WTC11 (cell line): ENCODE measurements around the gene RNF222. TPM values are rescaled to one million over a fixed set of nuclear protein-coding genes. Genes with fewer than 3 reads are reported as not detected.

Experiments
- ATAC-seq: fragments of 200-7000 bp; cut with Tn5 transposase; 2 replicates; pipeline ENCODE4 v1.10.0; 2021; ENCODE audit warnings: mild to moderate bottlenecking, moderate library complexity
- CTCF ChIA-PET: fragments of 300-600 bp; sonication (Branson Sonifier 250); formaldehyde crosslinking; loops from one replicate; lab custom pipeline; 2021; ENCODE audit warnings: antibody characterized with exemption; lab: Charles Lee
- POLR2A ChIA-PET: fragments of 350-600 bp; sonication (Branson Sonifier 250); formaldehyde crosslinking; loops from one replicate; lab custom pipeline; 2021; ENCODE audit warnings: antibody characterized with exemption; lab: Charles Lee
- DNase-seq: peaks from one replicate; pipeline ENCODE4 v3.0.0; 2021; ENCODE audit warnings: low spot score
- H3K27ac Mint-ChIP-seq: 2 replicates; pipeline ENCODE4 v1.8.0; 2021; ENCODE audit warnings: mixed read lengths
- H3K27me3 Mint-ChIP-seq: 2 replicates; pipeline ENCODE4 v1.8.0; 2021; ENCODE audit warnings: low read depth, mild to moderate bottlenecking, moderate library complexity, mixed read lengths
- H3K36me3 Mint-ChIP-seq: 2 replicates; pipeline ENCODE4 v1.8.0; 2021; ENCODE audit warnings: mixed read lengths
- H3K4me1 Mint-ChIP-seq: 2 replicates; pipeline ENCODE4 v1.8.0; 2022; ENCODE audit warnings: mixed read lengths
- H3K4me3 Mint-ChIP-seq: 2 replicates; pipeline ENCODE4 v1.8.0; 2021; ENCODE audit warnings: mild to moderate bottlenecking, moderate library complexity, mixed read lengths
- H3K9me3 Mint-ChIP-seq: 2 replicates; pipeline ENCODE4 v1.8.0; 2021; ENCODE audit warnings: mixed read lengths
- CREM ChIP-seq: sonication (generic); formaldehyde crosslinking; IDR thresholded peaks from 2 replicates; pipeline ENCODE4 v1.8.1; 2022; ENCODE audit warnings: mild to moderate bottlenecking, missing genetic modification reagents, moderate library complexity
- EMX1 ChIP-seq: fragments of 250-450 bp; sonication (Bioruptor Pico); IDR thresholded peaks from 2 replicates; pipeline ENCODE4 v1.8.0; 2021; ENCODE audit warnings: mild to moderate bottlenecking
- FOXK1 ChIP-seq: sonication (generic); formaldehyde crosslinking; IDR thresholded peaks from 2 replicates; pipeline ENCODE4 v1.8.0; 2022; ENCODE audit warnings: mild to moderate bottlenecking, moderate library complexity, missing genetic modification reagents
- JUN ChIP-seq: sonication (generic); formaldehyde crosslinking; IDR thresholded peaks from 2 replicates; pipeline ENCODE4 v1.8.0; 2023; ENCODE audit warnings: mild to moderate bottlenecking, missing genetic modification reagents
- NFATC4 ChIP-seq: fragments of 250-450 bp; sonication (Bioruptor Pico); IDR thresholded peaks from 2 replicates; pipeline ENCODE4 v1.9.0; 2021; ENCODE audit warnings: mild to moderate bottlenecking
- NR1H2 ChIP-seq: sonication (generic); formaldehyde crosslinking; IDR thresholded peaks from 2 replicates; pipeline ENCODE4 v1.9.0; 2021; ENCODE audit warnings: mild to moderate bottlenecking, moderate library complexity, missing genetic modification reagents
- NR2C2 ChIP-seq: sonication (generic); formaldehyde crosslinking; IDR thresholded peaks from 2 replicates; pipeline ENCODE4 v1.8.0; 2022; ENCODE audit warnings: mild to moderate bottlenecking, missing genetic modification reagents
- SMAD3 ChIP-seq: sonication (generic); formaldehyde crosslinking; IDR thresholded peaks from 2 replicates; pipeline ENCODE4 v1.8.0; 2022; ENCODE audit warnings: missing genetic modification reagents, mild to moderate bottlenecking, borderline replicate concordance
- TEAD4 ChIP-seq: sonication (generic); formaldehyde crosslinking; IDR thresholded peaks from 2 replicates; pipeline ENCODE4 v1.8.0; 2022; ENCODE audit warnings: mild to moderate bottlenecking, missing genetic modification reagents
- ZNF416 ChIP-seq: fragments of 250-450 bp; sonication (Bioruptor Pico); IDR thresholded peaks from 2 replicates; pipeline ENCODE4 v1.9.0; 2021; ENCODE audit warnings: mild to moderate bottlenecking, inconsistent platforms
- ZNF671 ChIP-seq: fragments of 250-450 bp; sonication (Bioruptor Pico); IDR thresholded peaks from 2 replicates; pipeline ENCODE4 v1.8.0; 2021; ENCODE audit warnings: mild to moderate bottlenecking
- total RNA-seq: library from RNA; stranded (reverse); gene quantifications from 3 replicates; pipeline ENCODE4 v1.2.3, GENCODE V29; 2021
- TF ChIP-seq, protein P1 (sequence below): sonication (generic); formaldehyde crosslinking; IDR thresholded peaks from 2 replicates; pipeline ENCODE4 v1.8.0; 2023; ENCODE audit warnings: missing genetic modification reagents, mild to moderate bottlenecking, borderline replicate concordance
- TF ChIP-seq, protein P2 (sequence below): fragments of 250-450 bp; sonication (Bioruptor Pico); IDR thresholded peaks from 2 replicates; pipeline ENCODE4 v1.9.0; 2021; ENCODE audit warnings: mild to moderate bottlenecking
- TF ChIP-seq, protein P3 (sequence below): sonication (generic); formaldehyde crosslinking; IDR thresholded peaks from 2 replicates; pipeline ENCODE4 v1.8.1; 2022; ENCODE audit warnings: low read depth, missing genetic modification reagents, borderline replicate concordance
- TF ChIP-seq, protein P4 (sequence below): sonication (generic); formaldehyde crosslinking; IDR thresholded peaks from 2 replicates; pipeline ENCODE4 v1.8.1; 2023; ENCODE audit warnings: mild to moderate bottlenecking, missing genetic modification reagents, moderate library complexity
- TF ChIP-seq, protein P5 (sequence below): sonication (generic); formaldehyde crosslinking; IDR thresholded peaks from 2 replicates; pipeline ENCODE4 v1.8.1; 2023; ENCODE audit warnings: mild to moderate bottlenecking, missing genetic modification reagents, borderline replicate concordance
- TF ChIP-seq, protein P6 (sequence below): fragments of 250-450 bp; sonication (Bioruptor Pico); IDR thresholded peaks from 2 replicates; pipeline ENCODE4 v1.9.0; 2021; ENCODE audit warnings: mild to moderate bottlenecking

Gene RNF222
- total RNA-seq, 1 experiment from 2014 or later: not detected

DNA sequence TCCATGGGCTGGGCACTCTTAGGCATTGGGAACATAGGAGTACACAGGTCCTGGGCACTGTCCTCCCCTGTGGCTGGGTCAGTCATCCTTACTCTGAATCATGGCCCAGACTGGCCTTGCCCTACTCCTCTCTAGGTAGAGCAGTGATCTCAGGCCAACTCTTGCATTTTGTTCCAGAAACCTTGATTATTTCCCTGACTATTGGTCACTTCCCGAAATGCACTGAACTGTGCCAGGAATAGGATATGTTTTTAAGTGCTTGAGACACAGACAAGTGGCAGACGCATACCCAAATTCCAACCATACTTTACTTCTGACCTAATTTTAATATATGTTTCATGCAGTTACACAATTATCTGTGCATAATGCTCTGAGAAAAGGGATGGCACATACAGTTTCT, 31.4 kb downstream of the RNF222 start (continued):
- TF ChIP-seq, protein P1, sequence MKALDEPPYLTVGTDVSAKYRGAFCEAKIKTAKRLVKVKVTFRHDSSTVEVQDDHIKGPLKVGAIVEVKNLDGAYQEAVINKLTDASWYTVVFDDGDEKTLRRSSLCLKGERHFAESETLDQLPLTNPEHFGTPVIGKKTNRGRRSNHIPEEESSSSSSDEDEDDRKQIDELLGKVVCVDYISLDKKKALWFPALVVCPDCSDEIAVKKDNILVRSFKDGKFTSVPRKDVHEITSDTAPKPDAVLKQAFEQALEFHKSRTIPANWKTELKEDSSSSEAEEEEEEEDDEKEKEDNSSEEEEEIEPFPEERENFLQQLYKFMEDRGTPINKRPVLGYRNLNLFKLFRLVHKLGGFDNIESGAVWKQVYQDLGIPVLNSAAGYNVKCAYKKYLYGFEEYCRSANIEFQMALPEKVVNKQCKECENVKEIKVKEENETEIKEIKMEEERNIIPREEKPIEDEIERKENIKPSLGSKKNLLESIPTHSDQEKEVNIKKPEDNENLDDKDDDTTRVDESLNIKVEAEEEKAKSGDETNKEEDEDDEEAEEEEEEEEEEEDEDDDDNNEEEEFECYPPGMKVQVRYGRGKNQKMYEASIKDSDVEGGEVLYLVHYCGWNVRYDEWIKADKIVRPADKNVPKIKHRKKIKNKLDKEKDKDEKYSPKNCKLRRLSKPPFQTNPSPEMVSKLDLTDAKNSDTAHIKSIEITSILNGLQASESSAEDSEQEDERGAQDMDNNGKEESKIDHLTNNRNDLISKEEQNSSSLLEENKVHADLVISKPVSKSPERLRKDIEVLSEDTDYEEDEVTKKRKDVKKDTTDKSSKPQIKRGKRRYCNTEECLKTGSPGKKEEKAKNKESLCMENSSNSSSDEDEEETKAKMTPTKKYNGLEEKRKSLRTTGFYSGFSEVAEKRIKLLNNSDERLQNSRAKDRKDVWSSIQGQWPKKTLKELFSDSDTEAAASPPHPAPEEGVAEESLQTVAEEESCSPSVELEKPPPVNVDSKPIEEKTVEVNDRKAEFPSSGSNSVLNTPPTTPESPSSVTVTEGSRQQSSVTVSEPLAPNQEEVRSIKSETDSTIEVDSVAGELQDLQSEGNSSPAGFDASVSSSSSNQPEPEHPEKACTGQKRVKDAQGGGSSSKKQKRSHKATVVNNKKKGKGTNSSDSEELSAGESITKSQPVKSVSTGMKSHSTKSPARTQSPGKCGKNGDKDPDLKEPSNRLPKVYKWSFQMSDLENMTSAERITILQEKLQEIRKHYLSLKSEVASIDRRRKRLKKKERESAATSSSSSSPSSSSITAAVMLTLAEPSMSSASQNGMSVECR (CRISPR knock-in tag): no peak
- TF ChIP-seq, protein P2, sequence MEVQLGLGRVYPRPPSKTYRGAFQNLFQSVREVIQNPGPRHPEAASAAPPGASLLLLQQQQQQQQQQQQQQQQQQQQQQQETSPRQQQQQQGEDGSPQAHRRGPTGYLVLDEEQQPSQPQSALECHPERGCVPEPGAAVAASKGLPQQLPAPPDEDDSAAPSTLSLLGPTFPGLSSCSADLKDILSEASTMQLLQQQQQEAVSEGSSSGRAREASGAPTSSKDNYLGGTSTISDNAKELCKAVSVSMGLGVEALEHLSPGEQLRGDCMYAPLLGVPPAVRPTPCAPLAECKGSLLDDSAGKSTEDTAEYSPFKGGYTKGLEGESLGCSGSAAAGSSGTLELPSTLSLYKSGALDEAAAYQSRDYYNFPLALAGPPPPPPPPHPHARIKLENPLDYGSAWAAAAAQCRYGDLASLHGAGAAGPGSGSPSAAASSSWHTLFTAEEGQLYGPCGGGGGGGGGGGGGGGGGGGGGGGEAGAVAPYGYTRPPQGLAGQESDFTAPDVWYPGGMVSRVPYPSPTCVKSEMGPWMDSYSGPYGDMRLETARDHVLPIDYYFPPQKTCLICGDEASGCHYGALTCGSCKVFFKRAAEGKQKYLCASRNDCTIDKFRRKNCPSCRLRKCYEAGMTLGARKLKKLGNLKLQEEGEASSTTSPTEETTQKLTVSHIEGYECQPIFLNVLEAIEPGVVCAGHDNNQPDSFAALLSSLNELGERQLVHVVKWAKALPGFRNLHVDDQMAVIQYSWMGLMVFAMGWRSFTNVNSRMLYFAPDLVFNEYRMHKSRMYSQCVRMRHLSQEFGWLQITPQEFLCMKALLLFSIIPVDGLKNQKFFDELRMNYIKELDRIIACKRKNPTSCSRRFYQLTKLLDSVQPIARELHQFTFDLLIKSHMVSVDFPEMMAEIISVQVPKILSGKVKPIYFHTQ: no peak
- TF ChIP-seq SMAD3 (CRISPR knock-in tag): no peak
- TF ChIP-seq, protein P3, sequence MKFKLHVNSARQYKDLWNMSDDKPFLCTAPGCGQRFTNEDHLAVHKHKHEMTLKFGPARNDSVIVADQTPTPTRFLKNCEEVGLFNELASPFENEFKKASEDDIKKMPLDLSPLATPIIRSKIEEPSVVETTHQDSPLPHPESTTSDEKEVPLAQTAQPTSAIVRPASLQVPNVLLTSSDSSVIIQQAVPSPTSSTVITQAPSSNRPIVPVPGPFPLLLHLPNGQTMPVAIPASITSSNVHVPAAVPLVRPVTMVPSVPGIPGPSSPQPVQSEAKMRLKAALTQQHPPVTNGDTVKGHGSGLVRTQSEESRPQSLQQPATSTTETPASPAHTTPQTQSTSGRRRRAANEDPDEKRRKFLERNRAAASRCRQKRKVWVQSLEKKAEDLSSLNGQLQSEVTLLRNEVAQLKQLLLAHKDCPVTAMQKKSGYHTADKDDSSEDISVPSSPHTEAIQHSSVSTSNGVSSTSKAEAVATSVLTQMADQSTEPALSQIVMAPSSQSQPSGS (CRISPR knock-in tag): no peak
- TF ChIP-seq, all 79 proteins: peak for 0

DNA sequence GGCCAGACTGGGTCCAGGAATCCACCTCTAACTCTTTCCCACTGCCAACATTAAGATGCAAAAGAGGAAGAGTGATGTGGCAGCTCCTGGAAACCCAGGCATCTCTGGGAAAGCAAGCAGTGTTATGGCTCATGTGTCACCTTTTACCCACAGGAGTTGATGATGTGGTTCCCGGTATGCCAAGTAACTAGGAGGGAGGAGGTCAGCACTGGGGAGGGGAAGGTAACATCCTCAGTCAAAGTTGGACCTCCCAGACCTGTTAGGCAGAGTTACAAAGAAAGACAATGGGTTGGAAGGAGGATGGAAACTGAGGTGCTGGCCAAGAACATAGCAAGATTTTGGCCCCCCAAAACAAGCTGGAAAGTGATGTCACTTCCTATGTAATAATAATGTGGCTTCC, 32.5 kb downstream of the RNF222 start:
- ChIA-PET CTCF (no interaction called here), POLR2A (no interaction called here)
- Mint-ChIP-seq H3K27ac (peak overlapping the region; percentile 92; the same call in 1 of the 2 replicates), H3K4me1 (peaks cover 13% of the 10 kb centered on the region)
- no peak for TF ChIP-seq NR2C2 (CRISPR knock-in tag)
- TF ChIP-seq, protein P4, sequence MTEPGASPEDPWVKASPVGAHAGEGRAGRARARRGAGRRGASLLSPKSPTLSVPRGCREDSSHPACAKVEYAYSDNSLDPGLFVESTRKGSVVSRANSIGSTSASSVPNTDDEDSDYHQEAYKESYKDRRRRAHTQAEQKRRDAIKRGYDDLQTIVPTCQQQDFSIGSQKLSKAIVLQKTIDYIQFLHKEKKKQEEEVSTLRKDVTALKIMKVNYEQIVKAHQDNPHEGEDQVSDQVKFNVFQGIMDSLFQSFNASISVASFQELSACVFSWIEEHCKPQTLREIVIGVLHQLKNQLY: no peak
- TF ChIP-seq TEAD4 (CRISPR knock-in tag): no peak
- no peak for TF ChIP-seq ZNF416
- TF ChIP-seq NR1H2: no peak
- TF ChIP-seq, protein P5, sequence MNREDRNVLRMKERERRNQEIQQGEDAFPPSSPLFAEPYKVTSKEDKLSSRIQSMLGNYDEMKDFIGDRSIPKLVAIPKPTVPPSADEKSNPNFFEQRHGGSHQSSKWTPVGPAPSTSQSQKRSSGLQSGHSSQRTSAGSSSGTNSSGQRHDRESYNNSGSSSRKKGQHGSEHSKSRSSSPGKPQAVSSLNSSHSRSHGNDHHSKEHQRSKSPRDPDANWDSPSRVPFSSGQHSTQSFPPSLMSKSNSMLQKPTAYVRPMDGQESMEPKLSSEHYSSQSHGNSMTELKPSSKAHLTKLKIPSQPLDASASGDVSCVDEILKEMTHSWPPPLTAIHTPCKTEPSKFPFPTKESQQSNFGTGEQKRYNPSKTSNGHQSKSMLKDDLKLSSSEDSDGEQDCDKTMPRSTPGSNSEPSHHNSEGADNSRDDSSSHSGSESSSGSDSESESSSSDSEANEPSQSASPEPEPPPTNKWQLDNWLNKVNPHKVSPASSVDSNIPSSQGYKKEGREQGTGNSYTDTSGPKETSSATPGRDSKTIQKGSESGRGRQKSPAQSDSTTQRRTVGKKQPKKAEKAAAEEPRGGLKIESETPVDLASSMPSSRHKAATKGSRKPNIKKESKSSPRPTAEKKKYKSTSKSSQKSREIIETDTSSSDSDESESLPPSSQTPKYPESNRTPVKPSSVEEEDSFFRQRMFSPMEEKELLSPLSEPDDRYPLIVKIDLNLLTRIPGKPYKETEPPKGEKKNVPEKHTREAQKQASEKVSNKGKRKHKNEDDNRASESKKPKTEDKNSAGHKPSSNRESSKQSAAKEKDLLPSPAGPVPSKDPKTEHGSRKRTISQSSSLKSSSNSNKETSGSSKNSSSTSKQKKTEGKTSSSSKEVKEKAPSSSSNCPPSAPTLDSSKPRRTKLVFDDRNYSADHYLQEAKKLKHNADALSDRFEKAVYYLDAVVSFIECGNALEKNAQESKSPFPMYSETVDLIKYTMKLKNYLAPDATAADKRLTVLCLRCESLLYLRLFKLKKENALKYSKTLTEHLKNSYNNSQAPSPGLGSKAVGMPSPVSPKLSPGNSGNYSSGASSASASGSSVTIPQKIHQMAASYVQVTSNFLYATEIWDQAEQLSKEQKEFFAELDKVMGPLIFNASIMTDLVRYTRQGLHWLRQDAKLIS (CRISPR knock-in tag): no peak
- TF ChIP-seq, protein P6, sequence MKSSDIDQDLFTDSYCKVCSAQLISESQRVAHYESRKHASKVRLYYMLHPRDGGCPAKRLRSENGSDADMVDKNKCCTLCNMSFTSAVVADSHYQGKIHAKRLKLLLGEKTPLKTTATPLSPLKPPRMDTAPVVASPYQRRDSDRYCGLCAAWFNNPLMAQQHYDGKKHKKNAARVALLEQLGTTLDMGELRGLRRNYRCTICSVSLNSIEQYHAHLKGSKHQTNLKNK (CRISPR knock-in tag): no peak
- no peak for TF ChIP-seq CREM
- TF ChIP-seq NFATC4 (CRISPR knock-in tag): no peak
- TF ChIP-seq JUN (CRISPR knock-in tag): no peak
- TF ChIP-seq, protein P3 (CRISPR knock-in tag): no peak
- no peak for TF ChIP-seq EMX1 (CRISPR knock-in tag)
- TF ChIP-seq FOXK1 (CRISPR knock-in tag): no peak
- no peak for TF ChIP-seq ZNF671 (CRISPR knock-in tag)
- TF ChIP-seq, all 79 proteins: peak for 0
- no peak overlapping the region for H3K4me3 Mint-ChIP-seq
- peaks cover 20% of the 10 kb centered on the region for H3K36me3 Mint-ChIP-seq
- DNase-seq (no peak), ATAC-seq (no peak)
- no peaks in the 10 kb centered on the region for H3K9me3 Mint-ChIP-seq
- no peaks in the 10 kb centered on the region for H3K27me3 Mint-ChIP-seq
